ENCODE results near the gene COL15A1. TPM values are rescaled to one million over a fixed set of nuclear protein-coding genes. Genes with fewer than 3 reads are reported as not detected.

Gene COL15A1
- polyA plus RNA-seq, 4 donors: 0.22 to 12.5 (median 2.5) TPM

- no peak for DNase-seq
- Histone ChIP-seq H3K27ac (ENCODE audit: low read depth in 1 of 3, low read length in 2 of 3) (no peak overlapping the region), H3K36me3 (ENCODE audit: control insufficient read depth in 3 of 3, insufficient read depth in 2 of 3, low read depth in 1 of 3, low read length in 3 of 3) (no peaks in the 10 kb centered on the region), H3K9me3 (ENCODE audit: control insufficient read depth in 2 of 2, insufficient read depth in 1 of 2, low read depth in 1 of 2, low read length in 1 of 2) (no peaks in the 10 kb centered on the region), H3K27me3 (ENCODE audit: control insufficient read depth in 3 of 3, insufficient read depth in 3 of 3, low read length in 3 of 3) (no peaks in the 10 kb centered on the region), H3K4me1 (ENCODE audit: control insufficient read depth in 3 of 3, insufficient read depth in 2 of 3, low read depth in 1 of 3, low read length in 2 of 3) (peaks cover 0 to 8% (median 0%) of the 10 kb centered on the region in 3 donors), H3K4me3 (ENCODE audit: low read depth in 1 of 3, low read length in 3 of 3) (no peak overlapping the region)
- 80 to 92% (median 83%) methylated on average over 1 of the region's 1 CpG for WGBS, 3 donors
- no peak for FAIRE-seq
Observed at GRCh38 chr9:99069075-99069474, 125.4 kb downstream of the COL15A1 start.

GRCh38 chr9:99069546-99069945 is 125.8 kb downstream of the COL15A1 start:
- WGBS, 3 donors: 91 to 97% (median 96%) methylated on average over 12 of the region's 12 CpGs
- Histone ChIP-seq H3K9me3 (ENCODE audit: control insufficient read depth in 2 of 2, insufficient read depth in 1 of 2, low read depth in 1 of 2, low read length in 1 of 2) (no peaks in the 10 kb centered on the region), H3K4me3 (ENCODE audit: low read depth in 1 of 3, low read length in 3 of 3) (no peak overlapping the region), H3K27me3 (ENCODE audit: control insufficient read depth in 3 of 3, insufficient read depth in 3 of 3, low read length in 3 of 3) (no peaks in the 10 kb centered on the region), H3K4me1 (ENCODE audit: control insufficient read depth in 3 of 3, insufficient read depth in 2 of 3, low read depth in 1 of 3, low read length in 2 of 3) (peaks cover 0 to 3% (median 0%) of the 10 kb centered on the region in 3 donors), H3K27ac (ENCODE audit: low read depth in 1 of 3, low read length in 2 of 3) (no peak overlapping the region), H3K36me3 (ENCODE audit: control insufficient read depth in 3 of 3, insufficient read depth in 2 of 3, low read depth in 1 of 3, low read length in 3 of 3) (no peaks in the 10 kb centered on the region)
- DNase-seq (no peak), FAIRE-seq (no peak)

DNA sequence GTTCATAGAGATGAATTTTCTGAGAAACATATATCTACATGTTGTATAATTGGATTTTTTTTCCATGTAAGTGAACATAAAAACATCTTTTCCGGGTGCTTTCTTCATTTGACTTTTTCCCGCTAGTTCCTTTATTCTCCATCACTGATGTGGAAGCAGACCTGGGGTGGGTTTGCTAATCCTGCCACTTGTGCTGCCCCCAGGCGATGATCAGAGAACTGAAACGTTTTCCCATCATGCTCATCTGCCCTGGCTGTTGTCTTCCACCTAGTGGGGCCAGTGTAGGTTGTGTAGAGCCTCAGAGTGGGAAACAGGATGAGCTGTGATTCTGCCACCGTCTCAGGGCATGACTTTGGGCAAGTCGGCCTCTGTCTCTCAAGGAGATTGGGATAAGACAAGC is 127.0 kb downstream of the COL15A1 start:
- DNase-seq (no peak), FAIRE-seq (no peak)
- Histone ChIP-seq H3K4me1 (ENCODE audit: control insufficient read depth in 3 of 3, insufficient read depth in 2 of 3, low read depth in 1 of 3, low read length in 2 of 3) (peaks cover 0 to 3% (median 0%) of the 10 kb centered on the region in 3 donors), H3K27me3 (ENCODE audit: control insufficient read depth in 3 of 3, insufficient read depth in 3 of 3, low read length in 3 of 3) (no peaks in the 10 kb centered on the region), H3K9me3 (ENCODE audit: control insufficient read depth in 2 of 2, insufficient read depth in 1 of 2, low read depth in 1 of 2, low read length in 1 of 2) (no peaks in the 10 kb centered on the region), H3K36me3 (ENCODE audit: control insufficient read depth in 3 of 3, insufficient read depth in 2 of 3, low read depth in 1 of 3, low read length in 3 of 3) (no peaks in the 10 kb centered on the region), H3K27ac (ENCODE audit: low read depth in 1 of 3, low read length in 2 of 3) (no peak overlapping the region), H3K4me3 (ENCODE audit: low read depth in 1 of 3, low read length in 3 of 3) (no peak overlapping the region)
- 75 to 83% (median 79%) methylated on average over 6 of the region's 6 CpGs for WGBS, 3 donors

GRCh38 chr9:99071313-99072039 is 127.8 kb downstream of the COL15A1 start:
- no peak for FAIRE-seq
- no peak for DNase-seq
- no peaks in the 10 kb centered on the region for H3K36me3 ChIP-seq (ENCODE audit: control insufficient read depth in 3 of 3, insufficient read depth in 2 of 3, low read depth in 1 of 3, low read length in 3 of 3)
- H3K4me3 ChIP-seq (ENCODE audit: low read depth in 1 of 3, low read length in 3 of 3): no peak overlapping the region
- 83 to 97% (median 89%) methylated on average over 9 of the region's 9 CpGs for WGBS, 3 donors
- H3K4me1 ChIP-seq (ENCODE audit: control insufficient read depth in 3 of 3, insufficient read depth in 2 of 3, low read depth in 1 of 3, low read length in 2 of 3): peaks cover 0 to 3% (median 0%) of the 10 kb centered on the region in 3 donors
- no peaks in the 10 kb centered on the region for H3K27me3 ChIP-seq (ENCODE audit: control insufficient read depth in 3 of 3, insufficient read depth in 3 of 3, low read length in 3 of 3)
- H3K27ac ChIP-seq (ENCODE audit: low read depth in 1 of 3, low read length in 2 of 3): no peak overlapping the region
- H3K9me3 ChIP-seq (ENCODE audit: control insufficient read depth in 2 of 2, insufficient read depth in 1 of 2, low read depth in 1 of 2, low read length in 1 of 2): no peaks in the 10 kb centered on the region

DNA sequence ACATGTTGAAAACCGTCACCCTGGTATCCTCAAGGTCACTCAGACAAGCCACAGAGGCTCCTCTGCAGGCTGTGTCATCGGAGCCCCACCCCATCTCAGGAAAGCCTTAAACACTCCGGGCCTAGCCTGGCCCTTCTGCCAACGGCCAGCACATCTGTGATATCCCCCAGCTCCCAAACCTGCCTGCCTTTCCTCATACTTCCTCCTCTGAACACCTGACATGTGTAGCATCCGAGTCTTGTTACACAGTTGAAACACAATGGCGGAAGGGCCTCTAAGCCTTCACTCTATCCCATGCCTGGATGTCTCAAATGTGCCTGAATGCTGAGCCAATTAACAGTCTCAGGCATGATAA is 128.3 kb downstream of the COL15A1 start:
- WGBS, 3 donors: 80 to 84% (median 80%) methylated on average over 6 of the region's 6 CpGs
- no peak for FAIRE-seq
- no peaks in the 10 kb centered on the region for H3K36me3 ChIP-seq (ENCODE audit: control insufficient read depth in 3 of 3, insufficient read depth in 2 of 3, low read depth in 1 of 3, low read length in 3 of 3)
- H3K27me3 ChIP-seq (ENCODE audit: control insufficient read depth in 3 of 3, insufficient read depth in 3 of 3, low read length in 3 of 3): no peaks in the 10 kb centered on the region
- no peak overlapping the region for H3K4me3 ChIP-seq (ENCODE audit: low read depth in 1 of 3, low read length in 3 of 3)
- no peak overlapping the region for H3K27ac ChIP-seq (ENCODE audit: low read depth in 1 of 3, low read length in 2 of 3)
- H3K9me3 ChIP-seq (ENCODE audit: control insufficient read depth in 2 of 2, insufficient read depth in 1 of 2, low read depth in 1 of 2, low read length in 1 of 2): no peaks in the 10 kb centered on the region
- DNase-seq: no peak
- H3K4me1 ChIP-seq (ENCODE audit: control insufficient read depth in 3 of 3, insufficient read depth in 2 of 3, low read depth in 1 of 3, low read length in 2 of 3): peaks cover 0 to 5% (median 0%) of the 10 kb centered on the region in 3 donors

DNA sequence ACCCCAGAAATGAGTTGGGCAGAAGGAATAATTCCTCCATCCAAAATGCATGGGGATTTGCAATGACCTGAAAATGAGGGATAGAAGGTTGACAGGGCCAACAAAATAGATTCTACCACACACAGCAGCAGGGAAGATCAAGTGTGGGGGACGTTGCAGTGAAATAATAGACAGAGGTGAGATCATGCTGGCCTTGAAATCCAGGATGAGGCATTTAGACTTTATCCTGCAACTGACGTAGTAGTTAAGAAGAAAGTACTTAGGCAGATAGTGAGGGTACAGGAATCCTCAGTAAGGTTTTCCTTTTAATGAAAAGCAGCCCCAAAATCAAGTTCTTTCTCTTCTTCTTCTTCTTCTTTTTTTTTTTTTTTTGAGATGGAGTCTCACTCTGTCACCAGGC is 129.6 kb downstream of the COL15A1 start:
- WGBS, 3 donors: 38 to 55% (median 54%) methylated on average over 2 of the region's 2 CpGs
- DNase-seq (no peak), FAIRE-seq (no peak)

DNA sequence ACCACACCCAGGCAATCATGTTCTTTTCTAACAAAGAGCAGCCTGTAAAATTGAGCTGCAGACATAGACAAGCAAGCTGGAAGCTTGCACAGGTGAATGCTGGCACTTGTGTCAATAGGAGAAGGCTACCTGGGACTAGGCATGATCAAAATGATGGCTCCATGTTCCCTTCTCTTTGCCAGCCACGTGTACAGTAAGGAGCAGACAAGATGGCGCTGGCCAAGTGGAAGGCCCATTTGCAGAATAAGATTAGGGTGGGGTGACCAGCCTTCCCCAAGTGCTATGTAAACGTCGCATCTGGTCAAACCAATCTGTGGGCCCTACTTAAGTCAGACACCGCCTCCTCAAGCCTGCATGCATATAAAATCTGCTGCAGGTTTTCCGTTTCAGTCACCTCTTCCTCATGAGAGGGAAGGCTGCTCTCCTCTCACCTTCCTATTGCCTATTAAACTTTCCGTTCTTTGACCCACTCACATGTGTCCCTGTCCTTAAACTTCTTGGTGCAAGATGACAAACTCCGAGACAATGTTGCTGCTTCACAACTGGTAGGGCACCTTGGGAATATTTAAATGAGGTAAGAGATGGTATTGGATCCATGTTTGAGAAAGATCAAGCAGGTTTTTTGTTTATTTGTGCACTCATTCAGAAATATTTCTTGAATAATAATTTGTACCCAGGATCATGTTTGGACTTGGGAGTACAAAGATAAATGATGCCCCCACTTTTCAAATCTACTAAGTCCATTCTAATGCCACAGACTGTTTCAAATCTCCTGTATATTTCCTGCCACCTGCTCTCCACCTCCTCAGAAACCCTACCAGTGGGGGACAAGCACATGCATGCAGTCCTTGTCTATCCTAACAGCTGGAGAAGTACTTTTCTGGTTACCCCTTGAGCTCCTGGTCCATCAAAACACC is 130.5 kb downstream of the COL15A1 start:
- Histone ChIP-seq H3K27me3 (ENCODE audit: control insufficient read depth in 3 of 3, insufficient read depth in 3 of 3, low read length in 3 of 3) (no peaks in the 10 kb centered on the region), H3K36me3 (ENCODE audit: control insufficient read depth in 3 of 3, insufficient read depth in 2 of 3, low read depth in 1 of 3, low read length in 3 of 3) (no peaks in the 10 kb centered on the region), H3K9me3 (ENCODE audit: control insufficient read depth in 2 of 2, insufficient read depth in 1 of 2, low read depth in 1 of 2, low read length in 1 of 2) (no peaks in the 10 kb centered on the region), H3K4me1 (ENCODE audit: control insufficient read depth in 3 of 3, insufficient read depth in 2 of 3, low read depth in 1 of 3, low read length in 2 of 3) (peaks cover 0 to 4% (median 0%) of the 10 kb centered on the region in 3 donors), H3K4me3 (ENCODE audit: low read depth in 1 of 3, low read length in 3 of 3) (no peak overlapping the region), H3K27ac (ENCODE audit: low read depth in 1 of 3, low read length in 2 of 3) (no peak overlapping the region)
- 87 to 91% (median 88%) methylated on average over 8 of the region's 8 CpGs for WGBS, 3 donors
- FAIRE-seq (no peak), DNase-seq (no peak)

More for the DNA sequence above, 129.6 kb downstream of the COL15A1 start:
- no peak overlapping the region for H3K27ac ChIP-seq (ENCODE audit: low read depth in 1 of 3, low read length in 2 of 3)
- no peaks in the 10 kb centered on the region for H3K27me3 ChIP-seq (ENCODE audit: control insufficient read depth in 3 of 3, insufficient read depth in 3 of 3, low read length in 3 of 3)
- no peaks in the 10 kb centered on the region for H3K36me3 ChIP-seq (ENCODE audit: control insufficient read depth in 3 of 3, insufficient read depth in 2 of 3, low read depth in 1 of 3, low read length in 3 of 3)
- H3K4me1 ChIP-seq (ENCODE audit: control insufficient read depth in 3 of 3, insufficient read depth in 2 of 3, low read depth in 1 of 3, low read length in 2 of 3): peaks cover 0 to 5% (median 0%) of the 10 kb centered on the region in 3 donors
- no peaks in the 10 kb centered on the region for H3K9me3 ChIP-seq (ENCODE audit: control insufficient read depth in 2 of 2, insufficient read depth in 1 of 2, low read depth in 1 of 2, low read length in 1 of 2)
- no peak overlapping the region for H3K4me3 ChIP-seq (ENCODE audit: low read depth in 1 of 3, low read length in 3 of 3)

- Histone ChIP-seq H3K27ac (ENCODE audit: low read depth in 1 of 3, low read length in 2 of 3) (no peak overlapping the region), H3K4me3 (ENCODE audit: low read depth in 1 of 3, low read length in 3 of 3) (no peak overlapping the region), H3K36me3 (ENCODE audit: control insufficient read depth in 3 of 3, insufficient read depth in 2 of 3, low read depth in 1 of 3, low read length in 3 of 3) (no peaks in the 10 kb centered on the region), H3K9me3 (ENCODE audit: control insufficient read depth in 2 of 2, insufficient read depth in 1 of 2, low read depth in 1 of 2, low read length in 1 of 2) (no peaks in the 10 kb centered on the region), H3K4me1 (ENCODE audit: control insufficient read depth in 3 of 3, insufficient read depth in 2 of 3, low read depth in 1 of 3, low read length in 2 of 3) (peaks cover 0 to 2% (median 0%) of the 10 kb centered on the region in 3 donors), H3K27me3 (ENCODE audit: control insufficient read depth in 3 of 3, insufficient read depth in 3 of 3, low read length in 3 of 3) (peaks cover 0 to 2% (median 0%) of the 10 kb centered on the region in 3 donors)
- FAIRE-seq (no peak), DNase-seq (no peak)
- 64 to 86% (median 83%) methylated on average over 3 of the region's 3 CpGs for WGBS, 3 donors
Observed at GRCh38 chr9:99074902-99075245, 131.2 kb downstream of the COL15A1 start.

Data from small intestine (tissue), 7 donors.